GM21529 (cell line): ENCODE data around the gene AGR3.
"Not testable (repeated sequence)": the region's sequence is repeated elsewhere in the genome, so short reads cannot be mapped to it uniquely, and the experiment has no call there.

ENCODE experiments used
- ATAC-seq: cut with Tn5 transposase; IDR thresholded peaks from one replicate; pipeline ENCODE4 v1.9.1; 2021; ENCODE audit not compliant: unreplicated experiment

AGR3 gene

GRCh38 chr7:16891874-16892643 lies 10.3 kb upstream of the AGR3 start:
- no peak for ATAC-seq

GRCh38 chr7:16891338-16891737 lies 9.6 kb upstream of the AGR3 start:
- ATAC-seq: peak; percentile 61

- no peak for ATAC-seq
Measured at GRCh38 chr7:16889851-16890415, 8.2 kb upstream of the AGR3 start.

- ATAC-seq: no peak
Measured at GRCh38 chr7:16889305-16889704, 7.5 kb upstream of the AGR3 start.

- ATAC-seq: no peak
Measured at GRCh38 chr7:16883918-16884317, 2.1 kb upstream of the AGR3 start.

- ATAC-seq: no peak
Measured at GRCh38 chr7:16880554-16880953, 1.2 kb downstream of the AGR3 start.

GRCh38 chr7:16879181-16879580 lies 2.6 kb downstream of the AGR3 start:
- ATAC-seq: no peak

GRCh38 chr7:16875861-16876260 lies 5.9 kb downstream of the AGR3 start:
- no peak for ATAC-seq

GRCh38 chr7:16874066-16874465 lies 7.7 kb downstream of the AGR3 start:
- ATAC-seq: no peak

- ATAC-seq: no peak
Measured at GRCh38 chr7:16867328-16867727, 14.5 kb downstream of the AGR3 start.

GRCh38 chr7:16853189-16853588 lies 28.6 kb downstream of the AGR3 start:
- ATAC-seq: not testable (repeated sequence)

- ATAC-seq: no peak
Measured at GRCh38 chr7:16851829-16852228, 30.0 kb downstream of the AGR3 start.

- ATAC-seq: no peak
Measured at GRCh38 chr7:16850614-16851466, 30.9 kb downstream of the AGR3 start.

GRCh38 chr7:16849296-16850148 lies 32.3 kb downstream of the AGR3 start:
- ATAC-seq: no peak

- no peak for ATAC-seq
Measured at GRCh38 chr7:16847381-16847860, 34.4 kb downstream of the AGR3 start.

GRCh38 chr7:16846601-16847165 lies 35.1 kb downstream of the AGR3 start:
- ATAC-seq: no peak

- no peak for ATAC-seq
Measured at GRCh38 chr7:16845746-16846145, 36.0 kb downstream of the AGR3 start.

GRCh38 chr7:16841681-16842080 lies 40.1 kb downstream of the AGR3 start:
- ATAC-seq: no peak

GRCh38 chr7:16840094-16840493 lies 41.7 kb downstream of the AGR3 start:
- ATAC-seq: no peak

- ATAC-seq: no peak
Measured at GRCh38 chr7:16839646-16840045, 42.1 kb downstream of the AGR3 start.
